Suprapubic skin (tissue), 4 donors: ENCODE measurements around the gene PRKN. TPM values are rescaled to one million over a fixed set of nuclear protein-coding genes. Genes with fewer than 3 reads are reported as not detected.

Experiments
- DNase-seq, 2 donors: peaks; one replicate each; pipeline ENCODE4 v3.0.0-alpha.2; 2019; ENCODE audit warnings: low spot score in 2 of 2
- H3K27ac ChIP-seq: fragments of 200-600 bp; sonication (generic); one replicate; pipeline ENCODE4 v1.5.1; 2019
- H3K27me3 ChIP-seq: fragments of 200-600 bp; sonication (generic); one replicate; pipeline ENCODE4 v1.5.1; 2019
- H3K36me3 ChIP-seq: fragments of 200-600 bp; sonication (generic); one replicate; pipeline ENCODE4 v1.5.1; 2019
- H3K4me1 ChIP-seq: fragments of 200-600 bp; sonication (generic); one replicate; pipeline ENCODE4 v1.5.1; 2019
- H3K4me3 ChIP-seq: fragments of 200-600 bp; sonication (generic); one replicate; pipeline ENCODE4 v1.5.1; 2019; ENCODE audit warnings: mild to moderate bottlenecking
- H3K9me3 ChIP-seq: fragments of 200-600 bp; sonication (generic); one replicate; pipeline ENCODE4 v1.5.1; 2019
- CTCF ChIP-seq, 2 donors: fragments of 200-600 bp in 1 of 2; fragments of 450-650 bp in 1 of 2; sonication (generic) in 1 of 2; IDR thresholded peaks; one replicate each; pipeline ENCODE4 v1.5.1; 2016 to 2019; ENCODE audit warnings: antibody characterized with exemption in 2 of 2, mild to moderate bottlenecking in 1 of 2, moderate library complexity in 1 of 2
- EP300 ChIP-seq: sonication (generic); formaldehyde crosslinking; IDR thresholded peaks from one replicate; pipeline ENCODE4 v1.6.1; 2017; ENCODE audit warnings: antibody characterized with exemption
- POLR2A ChIP-seq, 2 donors: fragments of 450-650 bp; IDR thresholded peaks; one replicate each; pipeline ENCODE4 v1.6.1; 2017; ENCODE audit warnings: antibody characterized with exemption in 2 of 2, mild to moderate bottlenecking in 2 of 2, moderate library complexity in 2 of 2
- POLR2AphosphoS5 ChIP-seq, 3 donors: sonication (generic); formaldehyde crosslinking; IDR thresholded peaks; one replicate each; pipeline ENCODE4 v1.6.1; 2017; ENCODE audit warnings: antibody characterized with exemption in 3 of 3
- WGBS: methylation state at CpG from one replicate; pipeline ENCODE4 v1.1.5; 2018; 5-methylcytosine and 5-hydroxymethylcytosine counted together
- total RNA-seq, 4 donors: library from RNA; depleted of rRNA; stranded (reverse); fragments of >200 nt; gene quantifications; one replicate each; pipeline ENCODE4 v1.1.0, GENCODE V29; 2016

Gene PRKN
- total RNA-seq, 4 donors from 2014 or later: 7.2 to 22.8 (median 14.4) TPM

GRCh38 chr6:162267126-162267525, 460.4 kb downstream of the PRKN start:
- no peaks in the 10 kb centered on the region for H3K9me3 ChIP-seq
- H3K4me1 ChIP-seq: no peaks in the 10 kb centered on the region
- H3K27ac ChIP-seq: no peak overlapping the region
- no peak for DNase-seq
- H3K27me3 ChIP-seq: no peaks in the 10 kb centered on the region
- H3K4me3 ChIP-seq: no peak overlapping the region
- TF ChIP-seq EP300: no peak
- TF ChIP-seq CTCF (IDR thresholded peaks at IDR 0.05): no peak
- TF ChIP-seq POLR2AphosphoS5 (IDR thresholded peaks at IDR 0.05): no peak
- no peak for TF ChIP-seq POLR2A (IDR thresholded peaks at IDR 0.05)
- 49% methylated on average over 4 of the region's 4 CpGs for WGBS
- no peaks in the 10 kb centered on the region for H3K36me3 ChIP-seq

GRCh38 chr6:162264581-162264980, 463.0 kb downstream of the PRKN start:
- no peak for DNase-seq
- TF ChIP-seq CTCF (IDR thresholded peaks at IDR 0.05) (no peak), POLR2AphosphoS5 (IDR thresholded peaks at IDR 0.05) (no peak), POLR2A (IDR thresholded peaks at IDR 0.05) (no peak), EP300 (no peak)
- Histone ChIP-seq H3K27me3 (no peaks in the 10 kb centered on the region), H3K4me3 (no peak overlapping the region), H3K9me3 (no peaks in the 10 kb centered on the region), H3K27ac (no peak overlapping the region), H3K4me1 (no peaks in the 10 kb centered on the region), H3K36me3 (no peaks in the 10 kb centered on the region)
- WGBS: 87% methylated on average over 6 of the region's 6 CpGs

- no peaks in the 10 kb centered on the region for H3K27me3 ChIP-seq
- no peaks in the 10 kb centered on the region for H3K4me1 ChIP-seq
- no peaks in the 10 kb centered on the region for H3K36me3 ChIP-seq
- no peak for DNase-seq
- no peaks in the 10 kb centered on the region for H3K9me3 ChIP-seq
- no peak overlapping the region for H3K4me3 ChIP-seq
- TF ChIP-seq POLR2AphosphoS5 (IDR thresholded peaks at IDR 0.05) (no peak), CTCF (IDR thresholded peaks at IDR 0.05) (no peak), EP300 (no peak), POLR2A (IDR thresholded peaks at IDR 0.05) (no peak)
- WGBS: 88% methylated on average over 15 of the region's 15 CpGs
- H3K27ac ChIP-seq: no peak overlapping the region
Observed at GRCh38 chr6:162262466-162263196, 464.9 kb downstream of the PRKN start.

GRCh38 chr6:162261598-162261997, 466.0 kb downstream of the PRKN start:
- H3K36me3 ChIP-seq: no peaks in the 10 kb centered on the region

More at GRCh38 chr6:162261598-162261997, 466.0 kb downstream of the PRKN start:
- Histone ChIP-seq H3K4me3 (no peak overlapping the region), H3K27me3 (no peaks in the 10 kb centered on the region), H3K27ac (no peak overlapping the region), H3K9me3 (no peaks in the 10 kb centered on the region), H3K4me1 (no peaks in the 10 kb centered on the region)
- no peak for DNase-seq
- no peak for TF ChIP-seq POLR2AphosphoS5 (IDR thresholded peaks at IDR 0.05)
- no peak for TF ChIP-seq POLR2A (IDR thresholded peaks at IDR 0.05)
- TF ChIP-seq CTCF (IDR thresholded peaks at IDR 0.05): no peak
- no peak for TF ChIP-seq EP300
- 93% methylated on average over 1 of the region's 1 CpG for WGBS
